D721Med (cell line): Measurements from ENCODE around the gene STEAP1.

Experiments
- DNase-seq: peaks from one replicate; pipeline ENCODE4 v3.0.0; 2011; ENCODE audit warnings: low spot score; ENCODE audit not compliant: insufficient read length
- FAIRE-seq: peaks from 2 replicates; lab custom pipeline; 2011; peaks lifted over from hg19 to GRCh38; lab: Jason Lieb, UNC
- TF ChIP-seq, protein P1 (sequence below): IDR thresholded peaks from 2 replicates; pipeline ENCODE4 v1.5.1; 2012; ENCODE audit warnings: mild to moderate bottlenecking, control low read depth; ENCODE audit not compliant: insufficient read depth; ENCODE audit errors: missing control alignments

Gene STEAP1

DNA sequence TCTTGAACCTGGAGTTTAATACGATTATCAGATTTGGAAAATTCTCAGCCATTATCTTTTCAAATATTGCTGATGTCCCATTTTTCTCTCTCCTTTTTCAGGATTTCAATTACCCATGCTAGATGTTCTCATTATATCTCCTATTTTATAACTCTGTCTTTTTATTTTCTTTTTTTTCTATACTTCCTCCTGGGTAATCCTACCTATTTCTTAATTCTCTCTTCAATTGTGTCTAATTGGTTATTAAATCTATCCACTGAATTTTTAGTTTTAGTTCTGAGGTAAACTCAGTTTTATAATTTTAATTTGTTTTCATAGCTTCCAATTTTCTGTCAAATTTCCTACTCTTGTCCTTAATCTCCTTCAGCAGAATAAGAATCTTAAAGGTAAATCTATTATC, 15.6 kb downstream of the STEAP1 start:
- DNase-seq (no peak), FAIRE-seq (no peak)
- TF ChIP-seq, protein P1, sequence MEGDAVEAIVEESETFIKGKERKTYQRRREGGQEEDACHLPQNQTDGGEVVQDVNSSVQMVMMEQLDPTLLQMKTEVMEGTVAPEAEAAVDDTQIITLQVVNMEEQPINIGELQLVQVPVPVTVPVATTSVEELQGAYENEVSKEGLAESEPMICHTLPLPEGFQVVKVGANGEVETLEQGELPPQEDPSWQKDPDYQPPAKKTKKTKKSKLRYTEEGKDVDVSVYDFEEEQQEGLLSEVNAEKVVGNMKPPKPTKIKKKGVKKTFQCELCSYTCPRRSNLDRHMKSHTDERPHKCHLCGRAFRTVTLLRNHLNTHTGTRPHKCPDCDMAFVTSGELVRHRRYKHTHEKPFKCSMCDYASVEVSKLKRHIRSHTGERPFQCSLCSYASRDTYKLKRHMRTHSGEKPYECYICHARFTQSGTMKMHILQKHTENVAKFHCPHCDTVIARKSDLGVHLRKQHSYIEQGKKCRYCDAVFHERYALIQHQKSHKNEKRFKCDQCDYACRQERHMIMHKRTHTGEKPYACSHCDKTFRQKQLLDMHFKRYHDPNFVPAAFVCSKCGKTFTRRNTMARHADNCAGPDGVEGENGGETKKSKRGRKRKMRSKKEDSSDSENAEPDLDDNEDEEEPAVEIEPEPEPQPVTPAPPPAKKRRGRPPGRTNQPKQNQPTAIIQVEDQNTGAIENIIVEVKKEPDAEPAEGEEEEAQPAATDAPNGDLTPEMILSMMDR: no peak

- DNase-seq (no peak), FAIRE-seq (no peak)
- TF ChIP-seq, protein P1: no peak
These were observed 17.9 kb downstream of the STEAP1 start for GRCh38 chr7:90172121-90172520.

GRCh38 chr7:90172624-90173023, 18.4 kb downstream of the STEAP1 start:
- DNase-seq: no peak
- TF ChIP-seq, protein P1: no peak
- no peak for FAIRE-seq

GRCh38 chr7:90173127-90173844, 19.0 kb downstream of the STEAP1 start:
- no peak for FAIRE-seq
- TF ChIP-seq, protein P1: no peak
- DNase-seq: no peak

- no peak for FAIRE-seq
- DNase-seq: no peak
- TF ChIP-seq, protein P1: no peak
These were observed 21.4 kb downstream of the STEAP1 start for GRCh38 chr7:90175667-90176066.

DNA sequence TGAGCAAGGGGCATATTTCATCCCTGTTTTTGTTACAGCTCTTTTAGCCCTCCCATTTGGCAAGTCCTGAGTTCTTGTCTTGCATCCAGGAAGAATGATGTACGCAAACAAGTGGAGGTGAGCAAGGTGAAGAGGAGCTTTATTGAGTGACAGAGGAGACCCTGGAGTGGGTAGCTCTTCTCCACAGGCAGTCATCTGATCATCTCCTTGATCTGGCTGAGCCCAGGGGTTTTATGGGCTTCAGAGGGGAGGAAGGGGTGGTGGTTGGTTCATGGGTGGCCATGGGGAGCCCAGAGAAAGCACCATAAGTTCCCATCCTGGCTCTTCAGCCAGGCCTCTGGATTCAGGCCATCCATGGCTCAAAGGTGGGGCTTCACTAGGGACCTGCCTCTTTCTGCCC, 21.9 kb downstream of the STEAP1 start:
- FAIRE-seq (no peak), DNase-seq (no peak)
- TF ChIP-seq, protein P1: no peak

- TF ChIP-seq, protein P1: no peak
- FAIRE-seq: no peak
- no peak for DNase-seq
These were observed 23.9 kb downstream of the STEAP1 start for GRCh38 chr7:90178166-90178565.
